SK-N-SH (cell line): Measurements from ENCODE around the gene CFAP20. TPM values are rescaled to one million over a fixed set of nuclear protein-coding genes. Genes with fewer than 3 reads are reported as not detected.

Experiments used
- CTCF ChIA-PET: fragments of 300-600, 350-600 bp; formaldehyde crosslinking; extraction: SDS; loops from one replicate; lab custom pipeline; 2021; lab: Yijun Ruan, JAX
- POLR2A ChIA-PET: fragments of 350-600 bp; sonication (Branson Sonifier 250); formaldehyde crosslinking; extraction: SDS; loops from one replicate; lab custom pipeline; 2020; ENCODE audit warnings: antibody characterized with exemption, inconsistent platforms; lab: Yijun Ruan, JAX
- DNase-seq: peaks from one replicate; pipeline ENCODE4 v3.0.0; 2012
- H2AFZ ChIP-seq: fragments of 200-600 bp; sonication (generic); 2 replicates; pipeline ENCODE4 v1.8.1; 2016; ENCODE audit warnings: antibody characterized with exemption, mild to moderate bottlenecking, low read depth
- H3F3A ChIP-seq: fragments of 200-600 bp; sonication (generic); replicated peaks from 2 replicates; pipeline ENCODE3; 2016; ENCODE audit warnings: antibody characterized with exemption, mild to moderate bottlenecking; ENCODE audit not compliant: insufficient read depth
- H3K27ac ChIP-seq, 2 experiments: fragments of 200-500 bp in 1 of 2; fragments of 200-600 bp in 1 of 2; sonication (Bioruptor generic) in 1 of 2; sonication (generic), shearing (Covaris generic) in 1 of 2; 2 replicates each; pipeline versions ENCODE4 v1.5.1 to v1.6.1; 2014 to 2016; ENCODE audit warnings: low read depth in 2 of 2, inconsistent platforms in 1 of 2, low read length in 1 of 2, mild to moderate bottlenecking in 1 of 2, mixed read lengths in 1 of 2
- H3K27me3 ChIP-seq: fragments of 200-600 bp; sonication (generic), shearing (Covaris generic); 2 replicates; pipeline ENCODE4 v1.6.1; 2016; ENCODE audit warnings: mixed run types; ENCODE audit not compliant: insufficient read depth
- H3K36me3 ChIP-seq, 2 experiments: fragments of 200-500 bp in 1 of 2; fragments of 200-600 bp in 1 of 2; sonication (Bioruptor generic) in 1 of 2; sonication (generic) in 1 of 2; replicated peaks in 1 of 2; 2 replicates each; pipeline versions ENCODE3 to v1.5.1; 2014 to 2016; ENCODE audit warnings: low read length in 1 of 2, mild to moderate bottlenecking in 1 of 2; ENCODE audit not compliant: insufficient read depth in 2 of 2, control insufficient read depth in 1 of 2
- H3K4me1 ChIP-seq, 2 experiments: fragments of 200-500 bp in 1 of 2; fragments of 200-600 bp in 1 of 2; sonication (Bioruptor generic) in 1 of 2; sonication (generic), shearing (Covaris generic) in 1 of 2; 2 replicates each; pipeline versions ENCODE4 v1.5.1 to v1.6.1; 2014 to 2016; ENCODE audit warnings: low read depth in 1 of 2, low read length in 1 of 2, mixed run types in 1 of 2; ENCODE audit not compliant: insufficient read depth in 2 of 2, control insufficient read depth in 1 of 2
- H3K4me2 ChIP-seq: fragments of 200-600 bp; sonication (generic), shearing (Covaris generic); 2 replicates; pipeline ENCODE4 v1.6.1; 2017; ENCODE audit warnings: mixed run types
- H3K4me3 ChIP-seq, 2 experiments: fragments of 200-500 bp in 1 of 2; fragments of 200-600 bp in 1 of 2; sonication (Bioruptor generic) in 1 of 2; sonication (generic), shearing (Covaris generic) in 1 of 2; 2 replicates each; pipeline versions ENCODE4 v1.5.1 to v1.8.1; 2014 to 2016; ENCODE audit warnings: low read depth in 2 of 2, inconsistent platforms in 1 of 2, low read length in 1 of 2, mild to moderate bottlenecking in 1 of 2, mixed read lengths in 1 of 2, moderate library complexity in 1 of 2
- H3K79me2 ChIP-seq: fragments of 200-600 bp; sonication (generic); 2 replicates; pipeline ENCODE4 v1.8.1; 2017; ENCODE audit warnings: mild to moderate bottlenecking; ENCODE audit not compliant: insufficient read depth
- H3K9ac ChIP-seq: fragments of 200-600 bp; sonication (generic); 2 replicates; pipeline ENCODE4 v1.6.1; 2017; ENCODE audit warnings: mixed run types
- H3K9me2 ChIP-seq: fragments of 200-600 bp; sonication (generic); 2 replicates; pipeline ENCODE4 v1.6.1; 2017; ENCODE audit warnings: mixed run types
- H3K9me3 ChIP-seq: fragments of 200-600 bp; sonication (generic); 2 replicates; pipeline ENCODE4 v1.6.1; 2017; ENCODE audit warnings: mixed run types, mild to moderate bottlenecking, moderate library complexity
- H4K20me1 ChIP-seq: fragments of 200-600 bp; sonication (generic); 2 replicates; pipeline ENCODE4 v1.6.1; 2017; ENCODE audit warnings: mild to moderate bottlenecking, mixed run types; ENCODE audit not compliant: insufficient read depth
- CTCF ChIP-seq: fragments of 200-600 bp; sonication (generic); IDR thresholded peaks from 2 replicates; pipeline ENCODE4 v1.6.1; 2017; ENCODE audit warnings: antibody characterized with exemption, mild to moderate bottlenecking, moderate library complexity
- EP300 ChIP-seq, 2 experiments: IDR thresholded peaks; 2 replicates each; pipeline versions ENCODE4 v1.4.0 to v1.6.1; 2012; ENCODE audit warnings: borderline replicate concordance in 1 of 2, low read depth in 1 of 2, low read length in 1 of 2
- FOSL2 ChIP-seq: IDR thresholded peaks from 2 replicates; pipeline ENCODE4 v1.4.0; 2012; ENCODE audit warnings: low read depth, mild to moderate bottlenecking, moderate library complexity, borderline replicate concordance
- FOXJ3 ChIP-seq: sonication (generic); formaldehyde crosslinking; IDR thresholded peaks from 2 replicates; pipeline ENCODE4 v1.5.1; 2020; ENCODE audit warnings: mild to moderate bottlenecking, missing genetic modification reagents
- FOXM1 ChIP-seq: IDR thresholded peaks from 2 replicates; pipeline ENCODE4 v1.4.0; 2012; ENCODE audit warnings: low read depth, mild to moderate bottlenecking
- MXI1 ChIP-seq: IDR thresholded peaks from 2 replicates; pipeline ENCODE4 v1.6.1; 2012; ENCODE audit warnings: mild to moderate bottlenecking, low read depth, low read length, improper control_type of control experiment
- NFIC ChIP-seq: IDR thresholded peaks from 2 replicates; pipeline ENCODE4 v1.4.0; 2012; ENCODE audit warnings: borderline replicate concordance
- POLR2AphosphoS5 ChIP-seq: IDR thresholded peaks from 2 replicates; pipeline ENCODE4 v1.6.1; 2012; ENCODE audit warnings: low read depth, low read length
- RAD21 ChIP-seq: IDR thresholded peaks from 2 replicates; pipeline ENCODE4 v1.6.1; 2012; ENCODE audit warnings: mild to moderate bottlenecking, low read length
- RCOR1 ChIP-seq: fragments of 150-350 bp; IDR thresholded peaks from 2 replicates; pipeline ENCODE4 v1.6.1; 2017; ENCODE audit warnings: antibody characterized with exemption, low read length
- TCF12 ChIP-seq: IDR thresholded peaks from 2 replicates; pipeline ENCODE4 v1.4.0; 2012
- TEAD4 ChIP-seq: IDR thresholded peaks from 2 replicates; pipeline ENCODE4 v1.4.0; 2012; ENCODE audit warnings: mild to moderate bottlenecking, borderline replicate concordance; ENCODE audit not compliant: insufficient read depth
- ZBTB33 ChIP-seq: IDR thresholded peaks from 2 replicates; pipeline ENCODE4 v1.4.0; 2012; ENCODE audit warnings: low read depth, borderline replicate concordance
- WGBS: methylation state at CpG from one replicate; pipeline ENCODE4 v1.1.6; 2017; ENCODE audit warnings: low lambda C conversion rate; 5-methylcytosine and 5-hydroxymethylcytosine counted together
- polyA plus RNA-seq, 3 experiments: library from polyadenylated mRNA; depleted of rRNA; stranded (reverse); fragments of >200 nt; gene quantifications; 2 replicates each; pipeline ENCODE4 v1.2.3, GENCODE V29; 2012
- TF ChIP-seq, protein P1 (sequence below): IDR thresholded peaks from 2 replicates; pipeline ENCODE4 v1.6.1; 2012; ENCODE audit warnings: mild to moderate bottlenecking, low read depth, low read length, moderate library complexity
- TF ChIP-seq, protein P2 (sequence below): fragments of 150-350 bp; IDR thresholded peaks from 2 replicates; pipeline ENCODE4 v1.6.1; 2017; ENCODE audit warnings: antibody characterized with exemption, low read length, low read depth, borderline replicate concordance
- TF ChIP-seq, protein P3 (sequence below): IDR thresholded peaks from 2 replicates; pipeline ENCODE4 v1.4.0; 2012; ENCODE audit warnings: low read depth
- TF ChIP-seq, protein P4 (sequence below): IDR thresholded peaks from 2 replicates; pipeline ENCODE4 v1.4.0; 2012; ENCODE audit warnings: low read depth, borderline replicate concordance

CFAP20 gene
- polyA plus RNA-seq, 1 of the 3 experiments (the other 2 are of a cell fraction) = 61.6 TPM

DNA sequence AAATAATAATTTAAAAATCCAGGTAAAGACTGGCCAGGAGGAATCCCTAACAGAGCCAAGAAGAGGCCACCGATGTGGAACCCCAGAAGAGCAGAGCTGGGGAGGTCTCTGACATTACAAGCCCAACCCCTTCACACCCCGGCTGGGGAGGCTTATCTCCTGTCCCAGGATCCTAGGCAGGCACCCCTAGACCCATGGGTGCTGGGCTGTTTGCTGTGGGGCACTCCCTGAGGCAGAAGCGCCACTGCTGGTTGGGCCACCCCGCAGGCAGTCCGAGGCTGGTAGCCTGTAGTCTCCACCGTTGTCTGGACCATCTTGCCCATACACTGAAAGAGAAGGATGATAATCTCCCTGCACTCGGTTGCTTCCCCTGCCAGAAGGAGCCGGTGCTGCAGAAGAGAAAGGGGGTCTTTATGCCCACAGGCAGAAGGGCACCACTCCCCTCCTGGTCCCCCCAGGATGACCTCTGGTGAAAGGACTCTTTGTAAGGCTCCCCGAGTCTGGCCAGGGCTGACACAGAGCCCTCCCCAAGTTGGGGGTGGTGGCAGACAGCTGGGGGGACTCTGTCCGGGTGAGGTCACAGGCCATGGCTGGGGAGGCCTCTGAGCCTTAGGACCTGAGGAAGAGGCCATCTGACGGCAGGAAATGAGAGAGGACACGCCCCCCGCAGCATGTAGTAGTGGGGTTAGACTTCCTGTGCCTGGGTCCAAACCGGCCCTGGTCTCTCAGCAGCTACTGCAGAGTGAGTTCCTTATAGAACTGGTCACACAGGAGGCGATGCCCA, 34.2 kb downstream of the CFAP20 start:
- CTCF ChIA-PET = interaction anchor here (0.7 to 4.0 kb wide), 9 partner anchors 13 to 75 kb away, joined by 3 to 47 read pairs (median 6); no protein-coding TSS in a partner anchor

More for the DNA sequence above, 34.2 kb downstream of the CFAP20 start:
- H3K36me3 ChIP-seq = no peaks in the 10 kb centered on the region
- no peaks in the 10 kb centered on the region; a peak in 1 of 4 replicates for H3K4me1 ChIP-seq
- no peaks in the 10 kb centered on the region for H4K20me1 ChIP-seq
- H3K9me3 ChIP-seq = no peaks in the 10 kb centered on the region
- no peaks in the 10 kb centered on the region for H3K9me2 ChIP-seq
- no peak overlapping the region for H3K4me3 ChIP-seq
- H2AFZ ChIP-seq = no peak overlapping the region
- no peaks in the 10 kb centered on the region for H3F3A ChIP-seq
- no peaks in the 10 kb centered on the region for H3K27me3 ChIP-seq
- H3K79me2 ChIP-seq = no peaks in the 10 kb centered on the region
- no peak overlapping the region for H3K27ac ChIP-seq
- no peak overlapping the region for H3K4me2 ChIP-seq
- H3K9ac ChIP-seq = no peak overlapping the region
- WGBS = 84% methylated on average over 14 of the region's 15 CpGs
- TF ChIP-seq, protein P1, sequence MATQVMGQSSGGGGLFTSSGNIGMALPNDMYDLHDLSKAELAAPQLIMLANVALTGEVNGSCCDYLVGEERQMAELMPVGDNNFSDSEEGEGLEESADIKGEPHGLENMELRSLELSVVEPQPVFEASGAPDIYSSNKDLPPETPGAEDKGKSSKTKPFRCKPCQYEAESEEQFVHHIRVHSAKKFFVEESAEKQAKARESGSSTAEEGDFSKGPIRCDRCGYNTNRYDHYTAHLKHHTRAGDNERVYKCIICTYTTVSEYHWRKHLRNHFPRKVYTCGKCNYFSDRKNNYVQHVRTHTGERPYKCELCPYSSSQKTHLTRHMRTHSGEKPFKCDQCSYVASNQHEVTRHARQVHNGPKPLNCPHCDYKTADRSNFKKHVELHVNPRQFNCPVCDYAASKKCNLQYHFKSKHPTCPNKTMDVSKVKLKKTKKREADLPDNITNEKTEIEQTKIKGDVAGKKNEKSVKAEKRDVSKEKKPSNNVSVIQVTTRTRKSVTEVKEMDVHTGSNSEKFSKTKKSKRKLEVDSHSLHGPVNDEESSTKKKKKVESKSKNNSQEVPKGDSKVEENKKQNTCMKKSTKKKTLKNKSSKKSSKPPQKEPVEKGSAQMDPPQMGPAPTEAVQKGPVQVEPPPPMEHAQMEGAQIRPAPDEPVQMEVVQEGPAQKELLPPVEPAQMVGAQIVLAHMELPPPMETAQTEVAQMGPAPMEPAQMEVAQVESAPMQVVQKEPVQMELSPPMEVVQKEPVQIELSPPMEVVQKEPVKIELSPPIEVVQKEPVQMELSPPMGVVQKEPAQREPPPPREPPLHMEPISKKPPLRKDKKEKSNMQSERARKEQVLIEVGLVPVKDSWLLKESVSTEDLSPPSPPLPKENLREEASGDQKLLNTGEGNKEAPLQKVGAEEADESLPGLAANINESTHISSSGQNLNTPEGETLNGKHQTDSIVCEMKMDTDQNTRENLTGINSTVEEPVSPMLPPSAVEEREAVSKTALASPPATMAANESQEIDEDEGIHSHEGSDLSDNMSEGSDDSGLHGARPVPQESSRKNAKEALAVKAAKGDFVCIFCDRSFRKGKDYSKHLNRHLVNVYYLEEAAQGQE = no peak
- TF ChIP-seq, protein P2, sequence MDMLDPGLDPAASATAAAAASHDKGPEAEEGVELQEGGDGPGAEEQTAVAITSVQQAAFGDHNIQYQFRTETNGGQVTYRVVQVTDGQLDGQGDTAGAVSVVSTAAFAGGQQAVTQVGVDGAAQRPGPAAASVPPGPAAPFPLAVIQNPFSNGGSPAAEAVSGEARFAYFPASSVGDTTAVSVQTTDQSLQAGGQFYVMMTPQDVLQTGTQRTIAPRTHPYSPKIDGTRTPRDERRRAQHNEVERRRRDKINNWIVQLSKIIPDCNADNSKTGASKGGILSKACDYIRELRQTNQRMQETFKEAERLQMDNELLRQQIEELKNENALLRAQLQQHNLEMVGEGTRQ = no peak
- no peak for TF ChIP-seq TCF12
- TF ChIP-seq TEAD4 = no peak
- no peak for TF ChIP-seq CTCF
- TF ChIP-seq RAD21 = no peak
- TF ChIP-seq, protein P3, sequence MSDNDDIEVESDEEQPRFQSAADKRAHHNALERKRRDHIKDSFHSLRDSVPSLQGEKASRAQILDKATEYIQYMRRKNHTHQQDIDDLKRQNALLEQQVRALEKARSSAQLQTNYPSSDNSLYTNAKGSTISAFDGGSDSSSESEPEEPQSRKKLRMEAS = no peak
- TF ChIP-seq, protein P4, sequence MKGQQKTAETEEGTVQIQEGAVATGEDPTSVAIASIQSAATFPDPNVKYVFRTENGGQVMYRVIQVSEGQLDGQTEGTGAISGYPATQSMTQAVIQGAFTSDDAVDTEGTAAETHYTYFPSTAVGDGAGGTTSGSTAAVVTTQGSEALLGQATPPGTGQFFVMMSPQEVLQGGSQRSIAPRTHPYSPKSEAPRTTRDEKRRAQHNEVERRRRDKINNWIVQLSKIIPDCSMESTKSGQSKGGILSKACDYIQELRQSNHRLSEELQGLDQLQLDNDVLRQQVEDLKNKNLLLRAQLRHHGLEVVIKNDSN = no peak
- TF ChIP-seq FOXM1 = no peak
- TF ChIP-seq FOXJ3 (CRISPR knock-in tag) = no peak
- TF ChIP-seq NFIC = no peak
- no peak for TF ChIP-seq RCOR1
- TF ChIP-seq FOSL2 = no peak
- TF ChIP-seq EP300 (IDR thresholded peaks at IDR 0.05; ENCODE audit: borderline replicate concordance in 1 of 2, low read depth in 1 of 2, low read length in 1 of 2) = no peak
- no peak for TF ChIP-seq MXI1
- no peak for TF ChIP-seq ZBTB33
- no peak for TF ChIP-seq POLR2AphosphoS5
- DNase-seq = no peak
- POLR2A ChIA-PET = no interaction called here
